ENCODE data around the gene OR2T5. TPM values are rescaled to one million over a fixed set of nuclear protein-coding genes. Genes with fewer than 3 reads are reported as not detected.
"Not testable (repeated sequence)": the region's sequence is repeated elsewhere in the genome, so short reads cannot be mapped to it uniquely, and the experiment has no call there.

OR2T5 gene
- total and polyA plus RNA-seq, 5 experiments from 2014 or later = not detected

GRCh38 chr1:248459117-248459516, 29.3 kb upstream of the OR2T5 start:
- Mint-ChIP-seq H3K9me3 (peaks cover 0 to 21% (median 11%) of the 10 kb centered on the region in 9 donors), H3K36me3 (peaks cover 0 to 25% (median 4%) of the 10 kb centered on the region in 3 donors)
- DNase-seq, H3K4me1 Mint-ChIP-seq, H3K4me3 Mint-ChIP-seq, H3K27ac Mint-ChIP-seq, H3K27me3 Mint-ChIP-seq, ATAC-seq, POLR2A ChIA-PET: not testable (repeated sequence)

- Mint-ChIP-seq H3K27ac (no peak overlapping the region), H3K27me3 (peaks cover 0 to 1% (median 0%) of the 10 kb centered on the region in 5 donors), H3K4me1 (peaks cover 0 to 1% (median 0%) of the 10 kb centered on the region in 4 donors), H3K4me3 (no peak overlapping the region), H3K9me3 (peaks cover 3 to 28% (median 14%) of the 10 kb centered on the region in 9 donors), H3K36me3 (peaks cover 15 to 24% (median 19%) of the 10 kb centered on the region in 3 donors)
- POLR2A ChIA-PET = no interaction called here
- no peak for ATAC-seq
- no peak for DNase-seq
Measured at GRCh38 chr1:248471154-248471553, 17.2 kb upstream of the OR2T5 start.

DNA sequence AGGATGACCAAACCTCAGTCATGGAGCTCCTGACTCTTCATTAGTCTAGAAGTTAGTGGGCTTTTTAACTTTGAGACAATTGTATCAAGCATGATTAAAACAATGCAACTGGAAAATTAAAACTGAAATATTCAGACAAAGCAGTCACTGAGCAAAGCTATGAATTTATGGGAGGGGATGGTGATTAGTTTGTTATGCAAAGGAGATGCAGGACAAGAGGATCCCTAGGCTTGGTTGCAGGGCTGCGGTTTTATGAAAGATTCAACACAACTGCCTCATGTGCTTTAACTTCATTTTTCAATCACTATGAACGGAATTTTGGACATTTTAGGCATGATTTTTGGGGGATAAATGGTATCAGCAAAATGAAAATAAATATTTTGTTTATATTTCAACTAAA, 16.3 kb upstream of the OR2T5 start:
- H3K4me3 Mint-ChIP-seq, ATAC-seq, H3K4me1 Mint-ChIP-seq, POLR2A ChIA-PET, H3K27me3 Mint-ChIP-seq, DNase-seq: not testable (repeated sequence)
- Mint-ChIP-seq H3K36me3 (peaks cover 10 to 21% (median 19%) of the 10 kb centered on the region in 3 donors), H3K27ac (peak overlapping the region in 1 of 10 donors; percentile 29), H3K9me3 (peaks cover 3 to 19% (median 14%) of the 10 kb centered on the region in 9 donors)

DNA sequence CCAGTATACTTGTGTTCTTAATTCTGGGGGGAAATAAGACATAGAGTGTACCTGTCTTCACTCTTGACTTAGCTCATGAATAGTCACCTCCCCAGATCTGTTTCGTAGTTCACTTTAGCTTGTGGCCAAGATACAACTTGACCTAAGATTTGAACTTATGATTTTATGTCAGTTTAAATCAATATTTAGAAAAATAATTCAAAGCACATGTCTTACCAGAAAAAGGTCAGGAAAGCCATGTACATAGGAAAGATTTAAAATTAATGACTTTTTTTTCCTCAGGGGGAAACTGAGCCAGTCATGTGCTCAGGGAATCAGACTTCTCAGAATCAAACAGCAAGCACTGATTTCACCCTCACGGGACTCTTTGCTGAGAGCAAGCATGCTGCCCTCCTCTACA, 15.3 kb upstream of the OR2T5 start, which contains the start of gene OR2T3:
OR2T3 (plus strand) TSS at position 301 of the 400 bp plus-strand sequence; CDS start at position 301, 0 bp downstream.
- POLR2A ChIA-PET, H3K4me1 Mint-ChIP-seq, DNase-seq, H3K4me3 Mint-ChIP-seq, H3K27me3 Mint-ChIP-seq, ATAC-seq: not testable (repeated sequence)
- H3K9me3 Mint-ChIP-seq = peaks cover 1 to 11% (median 7%) of the 10 kb centered on the region in 9 donors
- peaks cover 7 to 14% (median 12%) of the 10 kb centered on the region in 3 donors for H3K36me3 Mint-ChIP-seq
- peak within 1 kb of the TSS in 2 of 10 donors; percentile 29 to 47 for H3K27ac Mint-ChIP-seq

DNA sequence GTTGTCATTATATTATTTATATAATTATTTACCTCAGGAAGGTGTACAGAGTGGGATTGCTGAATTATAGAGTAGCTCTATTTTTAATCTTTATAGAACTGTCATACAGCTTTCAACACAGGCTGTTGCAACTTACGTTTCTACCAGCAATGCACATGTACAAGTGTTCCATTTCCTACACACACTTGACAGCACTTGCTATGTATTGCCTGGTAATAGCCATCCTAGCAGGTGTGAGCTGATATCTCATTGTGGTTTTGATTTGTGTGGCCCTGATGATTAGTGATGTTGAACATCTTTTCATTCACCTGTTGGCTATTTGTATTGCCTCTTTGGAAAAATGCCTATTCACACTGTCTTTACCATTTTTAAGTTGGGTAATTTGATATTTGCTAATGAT, 12.7 kb upstream of the OR2T5 start:
- H3K4me1 Mint-ChIP-seq, ATAC-seq, H3K36me3 Mint-ChIP-seq, H3K27me3 Mint-ChIP-seq, H3K27ac Mint-ChIP-seq, DNase-seq, H3K4me3 Mint-ChIP-seq, POLR2A ChIA-PET, H3K9me3 Mint-ChIP-seq: not testable (repeated sequence)

- peak overlapping the region; percentile 85 to 99 (median 92) for H3K4me3 Mint-ChIP-seq
- DNase-seq (peak in 8 of 10 donors; percentile 4 to 65 (median 34)), ATAC-seq (peak; percentile 86 to 88)
- H3K9me3 Mint-ChIP-seq, H3K36me3 Mint-ChIP-seq, H3K27me3 Mint-ChIP-seq, POLR2A ChIA-PET: not testable (repeated sequence)
- H3K27ac Mint-ChIP-seq = peak overlapping the region; percentile 77 to 99 (median 98)
- H3K4me1 Mint-ChIP-seq = peaks cover 9 to 14% (median 10%) of the 10 kb centered on the region in 4 donors
Measured at GRCh38 chr1:248481686-248482579, 6.5 kb upstream of the OR2T5 start.

GRCh38 chr1:248496661-248497060, 8.3 kb downstream of the OR2T5 start:
- ATAC-seq, H3K36me3 Mint-ChIP-seq, H3K27ac Mint-ChIP-seq, H3K4me3 Mint-ChIP-seq, H3K9me3 Mint-ChIP-seq, H3K27me3 Mint-ChIP-seq, H3K4me1 Mint-ChIP-seq, DNase-seq, POLR2A ChIA-PET: not testable (repeated sequence)

GRCh38 chr1:248500305-248501035, 12.1 kb downstream of the OR2T5 start:
- H3K4me1 Mint-ChIP-seq, H3K36me3 Mint-ChIP-seq, DNase-seq, H3K4me3 Mint-ChIP-seq, ATAC-seq, H3K9me3 Mint-ChIP-seq, H3K27me3 Mint-ChIP-seq, POLR2A ChIA-PET: not testable (repeated sequence)
- H3K27ac Mint-ChIP-seq = peak overlapping the region in 1 of 10 donors; percentile 15

DNA sequence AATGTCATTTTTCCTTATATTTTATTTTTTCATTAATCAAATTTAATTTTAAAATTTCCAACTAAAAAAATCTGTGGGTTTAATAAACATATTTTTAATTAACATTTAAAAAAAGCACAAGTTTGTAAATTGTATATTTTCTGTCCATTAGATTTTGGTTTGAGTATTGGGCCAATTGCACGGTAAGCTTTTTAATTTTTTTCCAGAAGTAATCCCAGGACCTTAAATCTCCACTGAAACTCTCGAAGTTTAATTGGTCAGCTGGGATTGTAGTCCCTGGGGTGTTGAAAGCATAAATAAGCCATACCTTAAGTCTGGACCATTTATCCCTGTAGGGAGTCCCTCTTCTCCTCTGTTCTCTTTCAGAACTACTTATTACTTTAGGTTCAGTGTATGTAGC, 19.4 kb downstream of the OR2T5 start, which contains the start of gene OR2G6:
OR2G6 (plus strand) TSS at position 301 of the 400 bp plus-strand sequence. CDS start 13,574 bp downstream, outside the sequence.
- ATAC-seq, DNase-seq, H3K9me3 Mint-ChIP-seq, H3K4me1 Mint-ChIP-seq, POLR2A ChIA-PET, H3K4me3 Mint-ChIP-seq, H3K27ac Mint-ChIP-seq, H3K36me3 Mint-ChIP-seq, H3K27me3 Mint-ChIP-seq: not testable (repeated sequence)

DNA sequence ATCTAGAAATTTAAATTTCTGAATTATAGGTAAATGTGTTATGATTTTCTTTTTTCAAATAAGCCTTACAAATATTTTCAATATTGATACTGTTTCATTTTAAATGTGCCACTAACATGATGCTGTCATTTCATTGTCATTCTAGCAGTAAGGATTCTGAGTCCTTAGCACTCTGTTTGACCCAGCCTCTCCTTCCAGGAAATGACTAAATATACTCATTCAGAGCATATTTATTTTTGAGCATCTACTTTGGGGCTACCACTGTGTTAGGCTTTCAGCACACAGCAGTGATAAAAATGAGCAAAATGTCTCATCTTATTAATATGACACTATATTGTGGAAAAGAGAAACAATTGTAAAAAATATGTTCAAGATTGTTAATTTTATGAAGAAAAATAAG, 21.8 kb downstream of the OR2T5 start:
- H3K9me3 Mint-ChIP-seq, DNase-seq, POLR2A ChIA-PET, H3K27me3 Mint-ChIP-seq, H3K27ac Mint-ChIP-seq, H3K4me3 Mint-ChIP-seq, ATAC-seq, H3K4me1 Mint-ChIP-seq, H3K36me3 Mint-ChIP-seq: not testable (repeated sequence)

DNA sequence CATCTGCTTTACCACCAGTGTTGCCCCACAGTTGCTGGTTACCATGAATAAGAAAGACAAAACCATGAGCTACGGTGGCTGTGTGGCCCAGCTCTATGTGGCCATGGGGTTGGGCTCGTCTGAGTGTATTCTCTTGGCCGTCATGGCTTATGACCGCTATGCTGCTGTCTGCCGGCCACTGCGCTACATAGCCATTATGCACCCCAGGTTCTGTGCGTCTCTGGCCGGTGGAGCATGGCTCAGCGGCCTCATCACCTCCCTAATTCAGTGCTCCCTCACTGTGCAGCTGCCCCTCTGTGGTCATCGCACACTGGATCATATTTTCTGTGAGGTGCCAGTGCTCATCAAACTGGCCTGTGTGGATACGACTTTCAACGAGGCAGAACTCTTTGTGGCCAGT, 33.5 kb downstream of the OR2T5 start:
- no peaks in the 10 kb centered on the region for H3K27me3 Mint-ChIP-seq
- H3K27ac Mint-ChIP-seq = no peak overlapping the region
- H3K9me3 Mint-ChIP-seq = peaks cover 0 to 11% (median 0%) of the 10 kb centered on the region in 9 donors
- ATAC-seq (no peak), DNase-seq (peak in 1 of 10 donors; percentile 35)
- peak overlapping the region in 1 of 10 donors; percentile 56 for H3K4me3 Mint-ChIP-seq
- POLR2A ChIA-PET = no interaction called here
- H3K4me1 Mint-ChIP-seq = no peaks in the 10 kb centered on the region
- peaks cover 0 to 9% (median 0%) of the 10 kb centered on the region in 3 donors for H3K36me3 Mint-ChIP-seq

DNA sequence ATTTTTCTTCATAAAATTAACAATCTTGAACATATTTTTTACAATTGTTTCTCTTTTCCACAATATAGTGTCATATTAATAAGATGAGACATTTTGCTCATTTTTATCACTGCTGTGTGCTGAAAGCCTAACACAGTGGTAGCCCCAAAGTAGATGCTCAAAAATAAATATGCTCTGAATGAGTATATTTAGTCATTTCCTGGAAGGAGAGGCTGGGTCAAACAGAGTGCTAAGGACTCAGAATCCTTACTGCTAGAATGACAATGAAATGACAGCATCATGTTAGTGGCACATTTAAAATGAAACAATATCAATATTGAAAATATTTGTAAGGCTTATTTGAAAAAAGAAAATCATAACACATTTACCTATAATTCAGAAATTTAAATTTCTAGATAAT, 49.1 kb downstream of the OR2T5 start:
- H3K4me3 Mint-ChIP-seq, DNase-seq, POLR2A ChIA-PET, ATAC-seq, H3K9me3 Mint-ChIP-seq, H3K27ac Mint-ChIP-seq, H3K27me3 Mint-ChIP-seq, H3K4me1 Mint-ChIP-seq, H3K36me3 Mint-ChIP-seq: not testable (repeated sequence)
